Measurements from ENCODE around the gene TANC1.

TANC1 gene

DNA sequence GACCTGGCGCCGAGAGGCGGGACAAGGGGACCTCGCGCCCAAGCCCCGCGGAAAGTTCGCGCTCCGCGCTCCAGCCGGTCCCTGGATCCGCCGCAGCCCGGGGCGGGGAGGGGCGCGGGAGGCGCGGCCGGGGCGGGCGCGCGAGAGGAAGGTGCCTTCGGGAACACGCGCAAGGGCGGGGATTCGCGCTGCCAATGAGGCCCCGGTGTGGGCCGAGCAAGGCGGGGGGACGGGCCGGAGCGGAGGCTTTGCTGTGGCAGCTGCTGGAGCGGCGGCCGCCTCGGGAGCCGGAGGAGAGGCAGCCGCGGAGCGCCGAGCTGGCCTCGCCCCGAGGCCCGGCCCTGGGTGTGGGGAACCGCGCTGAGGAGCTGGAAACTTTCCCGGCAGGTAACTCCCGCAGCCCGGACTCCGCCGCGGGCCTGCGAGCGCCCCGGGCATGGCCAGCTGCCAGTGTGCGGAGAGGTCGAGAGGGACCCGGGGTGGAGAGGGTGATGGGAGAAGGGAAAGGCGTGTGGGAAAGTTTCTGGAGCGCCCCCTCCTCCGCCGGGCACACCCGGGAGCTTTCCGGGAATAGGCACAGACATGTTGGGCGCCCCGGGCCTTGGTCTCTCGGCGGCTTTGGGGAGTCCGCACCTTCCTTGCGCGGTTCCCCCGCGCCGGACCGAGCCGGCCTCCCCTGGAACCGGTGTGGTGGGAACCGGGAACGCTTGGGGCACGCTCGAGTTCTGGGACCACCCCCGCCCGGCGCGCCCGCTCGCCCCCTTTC lies at the start of gene TANC1:
TANC1 (plus strand) TSS at position 245 of the 766 bp plus-strand sequence. CDS start 97,271 bp downstream, outside the sequence.
- Histone ChIP-seq H3K36me3 (ENCODE audit: insufficient read depth, low read length) (no peaks in the 10 kb centered on the region), H3K9me3 (ENCODE audit: control insufficient read depth, insufficient read depth, low read length) (no peaks in the 10 kb centered on the region), H3K4me1 (ENCODE audit: insufficient read depth, low read length) (peaks cover 6% of the 10 kb centered on the region; the same call in 1 of the 2 replicates), H3K9ac (ENCODE audit: low read depth, low read length) (peak within 1 kb of the TSS; percentile 80)

DNA sequence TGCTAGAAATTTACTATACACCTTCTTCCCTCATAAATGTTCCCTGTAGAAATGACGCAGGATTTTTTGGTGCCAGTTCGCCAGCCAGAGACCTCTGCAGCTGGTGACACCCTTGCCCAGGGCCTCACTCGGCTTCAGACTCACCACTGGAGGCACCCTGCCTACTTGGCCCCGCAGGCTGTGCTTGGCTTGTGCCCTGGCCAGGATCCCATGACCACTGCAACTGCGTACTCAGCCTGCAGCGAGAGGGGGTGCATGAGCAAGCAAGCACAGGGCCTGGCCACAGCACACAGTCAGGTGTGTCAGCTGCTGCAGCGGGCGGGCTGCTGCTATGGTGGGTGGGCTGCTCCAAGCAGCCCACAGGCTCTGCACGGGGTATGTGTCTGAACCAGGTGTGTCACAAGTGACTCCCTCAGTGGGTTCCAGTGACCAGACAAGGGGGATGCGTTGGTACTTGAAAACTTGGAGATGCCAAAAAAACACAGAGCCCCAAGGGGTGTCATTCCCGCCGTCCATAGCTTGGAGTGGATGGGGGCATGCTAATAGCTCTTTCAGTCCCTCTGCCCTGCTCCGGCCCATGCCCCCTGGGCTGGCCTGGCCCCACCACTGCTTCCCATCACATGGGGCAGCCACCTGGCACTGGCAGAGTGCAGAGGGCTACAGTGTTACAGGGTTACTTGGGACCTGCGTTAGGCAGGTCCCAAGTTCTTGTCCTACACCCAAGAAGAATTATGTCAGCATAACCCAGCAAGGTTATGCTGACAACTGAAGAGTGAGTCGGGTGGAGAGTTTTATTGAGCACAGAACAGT lies 46.6 kb upstream of the TANC1 start:
- Histone ChIP-seq H3K4me1 (ENCODE audit: insufficient read depth, low read length) (peaks cover 12% of the 10 kb centered on the region), H3K9ac (ENCODE audit: low read depth, low read length) (no peak overlapping the region), H3K9me3 (ENCODE audit: control insufficient read depth, insufficient read depth, low read length) (peaks cover 3% of the 10 kb centered on the region; the same call in 1 of the 2 replicates), H3K36me3 (ENCODE audit: insufficient read depth, low read length) (no peaks in the 10 kb centered on the region)

DNA sequence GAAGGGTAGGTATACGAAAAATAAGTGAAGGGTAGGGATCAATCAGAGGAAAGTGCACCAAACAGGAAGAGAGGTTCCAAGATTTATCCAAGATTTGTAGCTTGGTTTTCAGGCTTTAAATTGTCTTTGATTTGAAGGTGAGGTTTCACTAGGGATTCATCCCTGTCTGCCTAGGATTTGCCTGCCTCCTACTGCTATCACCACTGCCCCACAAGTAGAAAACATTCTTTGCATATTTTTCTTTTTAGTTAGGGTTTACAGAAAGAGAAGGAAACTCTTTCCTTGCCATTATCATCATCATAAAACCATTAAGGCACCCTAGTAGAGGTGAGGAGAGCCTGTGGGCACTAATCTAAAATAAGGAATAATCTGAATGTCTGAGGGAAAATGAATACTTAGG lies 45.8 kb upstream of the TANC1 start:
- Histone ChIP-seq H3K9ac (ENCODE audit: low read depth, low read length) (no peak overlapping the region), H3K4me1 (ENCODE audit: insufficient read depth, low read length) (peaks cover 12% of the 10 kb centered on the region), H3K36me3 (ENCODE audit: insufficient read depth, low read length) (no peaks in the 10 kb centered on the region), H3K9me3 (ENCODE audit: control insufficient read depth, insufficient read depth, low read length) (peaks cover 3% of the 10 kb centered on the region; the same call in 1 of the 2 replicates)

DNA sequence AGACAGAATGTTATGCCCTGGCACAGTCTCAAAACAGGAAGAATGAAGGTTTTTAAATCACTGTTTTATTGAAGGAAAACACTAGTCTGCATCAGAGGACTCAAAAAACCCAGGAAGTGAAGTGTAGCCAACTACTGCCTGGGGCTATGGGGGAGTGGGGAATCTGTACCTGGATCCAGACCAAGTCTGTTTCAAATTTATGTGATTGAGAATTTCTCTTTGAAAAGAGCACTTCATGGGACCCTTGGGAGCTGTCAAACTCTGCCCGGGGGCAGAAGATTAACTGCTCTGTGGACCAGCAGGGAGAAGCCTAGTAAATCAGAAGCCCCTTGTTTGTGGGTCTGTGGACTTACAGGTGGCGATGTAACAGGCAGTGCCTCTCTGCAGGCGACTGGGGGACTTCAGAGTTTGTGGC lies 45.3 kb upstream of the TANC1 start:
- no peaks in the 10 kb centered on the region for H3K36me3 ChIP-seq (ENCODE audit: insufficient read depth, low read length)
- H3K9me3 ChIP-seq (ENCODE audit: control insufficient read depth, insufficient read depth, low read length): peaks cover 3% of the 10 kb centered on the region
- H3K9ac ChIP-seq (ENCODE audit: low read depth, low read length): no peak overlapping the region
- H3K4me1 ChIP-seq (ENCODE audit: insufficient read depth, low read length): peaks cover 12% of the 10 kb centered on the region

DNA sequence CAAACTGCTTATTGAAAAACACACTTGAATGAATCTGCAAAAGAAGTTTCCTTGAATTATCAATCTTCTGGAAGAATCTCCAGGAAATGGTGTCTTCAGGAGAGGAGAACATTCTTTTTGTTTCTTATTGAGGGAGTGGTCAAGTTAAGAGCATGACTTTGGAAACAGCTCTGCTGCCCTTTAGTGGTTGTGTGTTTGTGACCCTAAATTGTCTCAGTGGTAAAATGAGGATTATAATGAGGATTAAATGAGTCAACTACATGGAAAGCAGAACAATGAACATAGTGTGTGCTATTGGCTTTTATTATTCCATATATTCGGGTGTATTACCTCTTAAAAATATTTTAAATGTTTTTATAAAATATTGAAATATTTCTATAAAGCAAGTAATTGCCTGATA lies 44.8 kb upstream of the TANC1 start:
- H3K4me1 ChIP-seq (ENCODE audit: insufficient read depth, low read length): peaks cover 12% of the 10 kb centered on the region
- no peak overlapping the region for H3K9ac ChIP-seq (ENCODE audit: low read depth, low read length)
- H3K36me3 ChIP-seq (ENCODE audit: insufficient read depth, low read length): no peaks in the 10 kb centered on the region
- peaks cover 3% of the 10 kb centered on the region for H3K9me3 ChIP-seq (ENCODE audit: control insufficient read depth, insufficient read depth, low read length)

DNA sequence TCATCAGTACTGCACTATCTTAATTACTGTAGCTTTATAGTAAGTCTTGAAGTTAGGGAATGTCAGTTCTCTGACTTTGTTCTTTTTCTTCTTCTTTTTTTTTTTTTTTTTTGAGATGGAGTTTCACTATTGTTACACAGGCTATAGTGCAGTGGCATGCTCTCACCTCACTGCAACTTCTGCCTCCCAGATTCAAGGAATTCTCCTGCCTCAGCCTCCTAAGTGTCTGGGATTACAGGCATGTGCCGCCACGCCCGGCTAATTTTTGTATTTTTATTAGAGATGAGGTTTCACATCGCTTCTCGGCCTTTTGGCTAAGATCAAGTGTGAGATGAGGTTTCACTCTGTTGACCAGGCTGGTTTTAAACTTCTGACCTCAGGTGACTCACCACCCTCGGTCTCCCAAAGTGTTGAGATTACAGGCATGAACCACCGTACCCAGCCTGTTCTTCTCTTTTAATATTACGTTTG lies 41.9 kb upstream of the TANC1 start:
- no peaks in the 10 kb centered on the region for H3K36me3 ChIP-seq (ENCODE audit: insufficient read depth, low read length)
- no peak overlapping the region for H3K9ac ChIP-seq (ENCODE audit: low read depth, low read length)
- H3K4me1 ChIP-seq (ENCODE audit: insufficient read depth, low read length): peaks cover 17% of the 10 kb centered on the region

DNA sequence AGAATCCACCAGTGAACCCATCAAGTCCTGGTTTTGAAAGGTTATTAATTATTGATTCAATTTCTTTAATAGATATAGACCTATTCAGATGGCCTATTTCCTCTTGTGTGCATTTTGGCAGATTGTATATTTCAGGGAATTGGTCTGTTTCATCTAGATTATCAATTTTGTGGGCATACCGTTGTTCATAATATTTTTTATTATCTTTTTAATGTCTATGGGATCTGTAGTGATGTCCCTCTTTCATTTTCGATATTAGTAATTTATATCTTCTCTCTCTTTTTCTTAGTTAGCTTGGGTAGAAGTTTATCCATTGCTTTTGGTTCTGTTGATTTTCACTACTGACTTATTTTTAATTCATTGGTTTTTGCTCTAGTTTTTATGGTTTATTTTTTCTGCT lies 39.9 kb upstream of the TANC1 start:
- Histone ChIP-seq H3K36me3 (ENCODE audit: insufficient read depth, low read length) (no peaks in the 10 kb centered on the region), H3K9me3 (ENCODE audit: control insufficient read depth, insufficient read depth, low read length) (peaks cover 6% of the 10 kb centered on the region), H3K9ac (ENCODE audit: low read depth, low read length) (no peak overlapping the region), H3K4me1 (ENCODE audit: insufficient read depth, low read length) (peaks cover 13% of the 10 kb centered on the region)

More for the DNA sequence above, 41.9 kb upstream of the TANC1 start:
- peaks cover 6% of the 10 kb centered on the region for H3K9me3 ChIP-seq (ENCODE audit: control insufficient read depth, insufficient read depth, low read length)

DNA sequence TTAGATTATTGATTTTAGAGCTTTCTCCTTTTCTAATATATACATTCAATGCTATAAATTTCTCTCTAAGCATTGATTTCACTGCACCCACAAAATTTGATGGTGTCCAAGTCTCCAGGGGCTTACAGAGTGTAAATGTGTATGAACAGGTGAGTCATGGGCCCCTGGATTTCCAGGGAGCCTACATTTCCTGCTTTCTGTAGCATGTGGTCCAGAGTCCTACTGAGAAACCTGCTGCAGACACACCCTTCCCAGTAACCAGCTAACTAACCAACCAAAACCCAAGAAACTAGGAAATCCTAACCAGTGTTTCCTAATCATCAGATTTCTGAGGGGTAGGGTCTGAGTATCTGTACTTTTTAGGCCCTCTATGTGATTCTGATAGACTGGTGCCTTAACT lies 39.5 kb upstream of the TANC1 start:
- Histone ChIP-seq H3K9ac (ENCODE audit: low read depth, low read length) (no peak overlapping the region), H3K4me1 (ENCODE audit: insufficient read depth, low read length) (peaks cover 11% of the 10 kb centered on the region), H3K36me3 (ENCODE audit: insufficient read depth, low read length) (no peaks in the 10 kb centered on the region), H3K9me3 (ENCODE audit: control insufficient read depth, insufficient read depth, low read length) (peaks cover 6% of the 10 kb centered on the region)

DNA sequence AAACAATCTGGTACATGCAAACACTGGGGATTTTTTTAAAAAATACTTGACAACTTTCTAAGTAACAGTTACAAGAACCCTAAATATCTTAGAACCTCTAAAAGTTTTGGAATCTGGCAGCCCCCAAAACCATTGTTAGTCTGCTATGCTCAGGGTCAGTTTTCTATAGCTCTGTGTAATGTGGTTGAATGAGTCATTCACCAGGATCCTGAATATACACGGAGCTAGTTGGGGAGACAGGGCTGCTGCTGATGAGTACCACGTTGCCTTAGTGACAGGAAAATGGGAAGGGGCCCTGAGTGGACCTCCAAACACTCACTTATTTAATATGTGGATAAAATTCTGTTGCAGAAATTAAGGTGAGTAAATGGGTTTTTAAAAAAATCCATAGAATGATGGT lies 36.9 kb upstream of the TANC1 start:
- no peak overlapping the region for H3K9ac ChIP-seq (ENCODE audit: low read depth, low read length)
- peaks cover 6% of the 10 kb centered on the region for H3K9me3 ChIP-seq (ENCODE audit: control insufficient read depth, insufficient read depth, low read length)
- no peaks in the 10 kb centered on the region for H3K36me3 ChIP-seq (ENCODE audit: insufficient read depth, low read length)
- peaks cover 19% of the 10 kb centered on the region for H3K4me1 ChIP-seq (ENCODE audit: insufficient read depth, low read length)

DNA sequence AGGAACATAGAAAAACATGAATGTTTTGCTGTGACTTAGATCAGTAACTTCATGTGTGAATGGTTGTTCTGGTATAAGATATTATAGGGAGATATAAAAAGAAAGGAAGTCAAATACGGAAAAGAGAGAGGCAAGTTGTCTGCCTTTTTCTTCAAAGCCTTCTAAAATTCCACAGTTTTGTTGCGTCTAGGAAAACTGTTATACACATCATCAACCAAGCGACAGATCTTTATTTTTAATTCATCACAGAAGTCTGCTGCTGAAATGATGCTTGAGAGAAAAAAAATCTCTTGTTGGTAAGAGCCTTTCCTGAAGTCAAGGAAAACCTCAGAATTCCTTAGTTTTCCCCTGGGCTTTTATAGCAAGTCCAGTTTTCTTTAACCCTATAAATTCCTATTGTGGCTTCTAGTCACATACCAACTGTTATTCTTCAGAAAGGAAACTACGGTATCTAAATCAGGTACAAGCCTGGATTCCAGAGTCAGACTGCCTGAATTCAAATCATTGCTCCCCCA lies 36.3 kb upstream of the TANC1 start:
- H3K9me3 ChIP-seq (ENCODE audit: control insufficient read depth, insufficient read depth, low read length): peaks cover 6% of the 10 kb centered on the region
- H3K36me3 ChIP-seq (ENCODE audit: insufficient read depth, low read length): no peaks in the 10 kb centered on the region
- no peak overlapping the region for H3K9ac ChIP-seq (ENCODE audit: low read depth, low read length)
- H3K4me1 ChIP-seq (ENCODE audit: insufficient read depth, low read length): peaks cover 19% of the 10 kb centered on the region

DNA sequence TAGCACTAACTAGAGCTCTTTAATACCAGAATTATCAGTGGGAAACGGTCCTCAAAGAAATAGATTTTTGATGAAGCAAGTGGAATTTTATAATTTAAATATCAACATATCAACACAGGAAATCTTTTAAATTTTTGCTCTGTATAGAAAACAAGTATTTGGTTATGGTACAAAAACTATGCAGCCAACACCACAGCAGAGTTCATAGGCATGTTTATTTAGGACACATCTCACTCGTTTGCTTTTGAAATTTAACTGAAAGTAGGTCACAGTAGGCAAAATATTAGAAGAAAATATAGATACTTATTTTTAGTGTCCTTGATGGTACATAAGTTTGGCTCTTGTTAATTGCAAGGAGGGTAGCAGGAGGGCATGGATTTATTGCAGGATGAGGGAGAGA lies 34.3 kb upstream of the TANC1 start:
- Histone ChIP-seq H3K4me1 (ENCODE audit: insufficient read depth, low read length) (peaks cover 19% of the 10 kb centered on the region), H3K36me3 (ENCODE audit: insufficient read depth, low read length) (no peaks in the 10 kb centered on the region), H3K9me3 (ENCODE audit: control insufficient read depth, insufficient read depth, low read length) (peaks cover 10% of the 10 kb centered on the region), H3K9ac (ENCODE audit: low read depth, low read length) (no peak overlapping the region)

DNA sequence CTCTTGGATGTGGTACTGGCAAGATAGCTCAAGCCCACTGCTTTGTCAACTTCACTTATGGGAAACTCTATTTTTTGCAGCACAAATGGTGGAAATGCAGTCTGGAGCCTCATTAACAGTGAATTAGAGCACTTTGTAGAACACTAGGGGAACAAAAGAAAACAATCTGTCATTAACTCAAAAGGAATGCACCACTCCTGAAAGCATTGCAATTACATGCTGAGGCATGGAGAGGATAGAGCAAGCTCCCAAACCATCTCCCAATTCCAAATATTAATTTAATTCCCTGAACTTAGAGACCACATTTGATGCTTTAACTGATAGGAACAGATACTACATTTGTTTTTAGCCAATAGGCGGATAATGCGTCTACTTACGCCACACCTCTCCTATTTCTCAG lies 32.8 kb upstream of the TANC1 start:
- H3K36me3 ChIP-seq (ENCODE audit: insufficient read depth, low read length): no peaks in the 10 kb centered on the region
- H3K4me1 ChIP-seq (ENCODE audit: insufficient read depth, low read length): peaks cover 19% of the 10 kb centered on the region

DNA sequence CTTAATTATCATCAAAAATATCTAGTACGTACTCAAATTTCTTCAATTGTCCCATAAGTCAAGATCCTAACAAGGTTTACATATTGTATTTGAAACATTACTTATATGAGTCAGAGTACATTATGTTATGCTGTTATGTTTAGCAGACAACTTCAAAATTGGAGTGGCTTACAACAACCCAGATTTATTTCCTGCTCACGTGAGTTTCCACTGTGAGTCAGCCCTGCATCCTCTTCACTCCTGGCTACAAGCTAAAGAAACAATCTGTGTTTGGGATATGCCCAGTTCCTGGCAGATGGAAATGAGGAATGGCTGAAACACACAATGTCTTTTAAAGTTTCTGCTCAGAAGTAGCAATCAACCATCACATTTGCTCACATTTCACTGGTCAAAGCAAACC lies 31.5 kb upstream of the TANC1 start:
- no peak overlapping the region for H3K9ac ChIP-seq (ENCODE audit: low read depth, low read length)
- peaks cover 11% of the 10 kb centered on the region; the same call in 1 of the 2 replicates for H3K4me1 ChIP-seq (ENCODE audit: insufficient read depth, low read length)
- peaks cover 3% of the 10 kb centered on the region; the same call in 1 of the 2 replicates for H3K9me3 ChIP-seq (ENCODE audit: control insufficient read depth, insufficient read depth, low read length)
- no peaks in the 10 kb centered on the region for H3K36me3 ChIP-seq (ENCODE audit: insufficient read depth, low read length)

More for the DNA sequence above, 32.8 kb upstream of the TANC1 start:
- Histone ChIP-seq H3K9me3 (ENCODE audit: control insufficient read depth, insufficient read depth, low read length) (peaks cover 3% of the 10 kb centered on the region; the same call in 1 of the 2 replicates), H3K9ac (ENCODE audit: low read depth, low read length) (no peak overlapping the region)

DNA sequence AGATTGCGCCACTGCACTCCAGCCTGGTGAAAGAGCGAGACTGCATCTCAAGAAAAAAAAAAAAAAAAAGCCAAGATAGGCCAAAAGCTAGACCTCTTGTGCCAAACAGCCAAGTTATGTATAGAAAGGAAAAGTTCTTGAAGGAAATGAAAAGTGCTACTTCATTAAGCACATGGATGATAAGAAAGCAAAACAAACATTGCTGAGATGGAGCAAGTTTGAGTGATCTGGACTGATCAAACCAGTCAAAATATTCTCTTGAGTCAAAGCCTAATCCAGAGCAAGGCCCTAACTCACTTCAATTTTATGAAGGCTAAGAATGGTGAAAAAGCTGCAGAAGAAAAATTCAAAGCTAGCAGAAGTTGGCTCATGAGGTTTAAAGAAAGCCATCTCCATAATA lies 28.1 kb upstream of the TANC1 start:
- H3K9ac ChIP-seq (ENCODE audit: low read depth, low read length): no peak overlapping the region
- H3K36me3 ChIP-seq (ENCODE audit: insufficient read depth, low read length): no peaks in the 10 kb centered on the region
- H3K9me3 ChIP-seq (ENCODE audit: control insufficient read depth, insufficient read depth, low read length): peaks cover 3% of the 10 kb centered on the region; the same call in 1 of the 2 replicates
- peaks cover 6% of the 10 kb centered on the region; the same call in 1 of the 2 replicates for H3K4me1 ChIP-seq (ENCODE audit: insufficient read depth, low read length)

All from ES-I3 (cell line).